HCT116 (cell line): ENCODE data around the gene MYO5C. TPM values are rescaled to one million over a fixed set of nuclear protein-coding genes. Genes with fewer than 3 reads are reported as not detected.

Experiments used
- ATAC-seq: fragments of 200-7000 bp; cut with Tn5 transposase; 2 replicates; pipeline ENCODE4 v1.9.1; 2020; ENCODE audit warnings: mild to moderate bottlenecking, moderate library complexity
- BruUV-seq: library from RNA; stranded (reverse); fragments of 400-500 nt; replicated peaks from 2 replicates; lab custom pipeline; 2021; lab: Mats Ljungman, UMichigan
- CTCF ChIA-PET: fragments of 300-600 bp; sonication (Branson Sonifier 250); formaldehyde crosslinking; loops from one replicate; lab custom pipeline; 2021; ENCODE audit warnings: antibody characterized with exemption; lab: Charles Lee
- POLR2A ChIA-PET: fragments of 300-600, 350-600 bp; sonication (Branson Sonifier 250); formaldehyde crosslinking; loops from one replicate; lab custom pipeline; 2021; ENCODE audit warnings: antibody characterized with exemption; lab: Charles Lee
- RAD21 ChIA-PET, 2 experiments: fragments of 300-600 bp; sonication (Branson Sonifier 250); formaldehyde crosslinking; loops; one replicate each; lab custom pipeline; 2023; ENCODE audit warnings: low total read pairs in 2 of 2; ENCODE audit not compliant: uncharacterized antibody in 2 of 2, unreplicated experiment in 2 of 2, low non-redundant PET in 1 of 2; lab: Charles Lee
- DNase-seq: peaks from one replicate; pipeline ENCODE4 v3.0.0-alpha.2; 2010; ENCODE audit warnings: low read depth, low spot score
- H2AFZ ChIP-seq: fragments of 200-600 bp; shearing (Covaris generic), sonication (generic); 2 replicates; pipeline ENCODE4 v1.6.1; 2017; ENCODE audit warnings: low read depth, mixed run types, mixed read lengths, antibody characterized with exemption, low read length; ENCODE audit not compliant: poor library complexity, severe bottlenecking
- H3K27ac ChIP-seq: 2 replicates; pipeline ENCODE4 v1.5.1; 2012; ENCODE audit warnings: low read depth, low read length
- H3K27me3 ChIP-seq: fragments of 200-600 bp; sonication (generic); 2 replicates; pipeline ENCODE4 v1.6.1; 2016; ENCODE audit warnings: mixed run types, low read length, mixed read lengths; ENCODE audit not compliant: insufficient read depth
- H3K36me3 ChIP-seq, 2 experiments: fragments of 200-500 bp in 1 of 2; fragments of 200-600 bp in 1 of 2; sonication (Bioruptor generic) in 1 of 2; sonication (generic) in 1 of 2; 2 replicates each; pipeline versions ENCODE4 v1.5.1 to v1.6.1; 2014 to 2016; ENCODE audit warnings: low read length in 2 of 2, inconsistent platforms in 1 of 2, mixed read lengths in 1 of 2, mixed run types in 1 of 2; ENCODE audit not compliant: insufficient read depth in 2 of 2, control insufficient read depth in 1 of 2
- H3K4me1 ChIP-seq, 2 experiments: fragments of 200-600 bp in 1 of 2; sonication (generic) in 1 of 2; 2 replicates each; pipeline versions ENCODE4 v1.5.1 to v1.6.1; 2012 to 2017; ENCODE audit warnings: low read length in 2 of 2, inconsistent platforms in 1 of 2, mild to moderate bottlenecking in 1 of 2, mixed read lengths in 1 of 2, mixed run types in 1 of 2, moderate library complexity in 1 of 2; ENCODE audit not compliant: insufficient read depth in 2 of 2, control insufficient read depth in 1 of 2
- H3K4me2 ChIP-seq: fragments of 200-600 bp; sonication (generic); 2 replicates; pipeline ENCODE4 v1.6.1; 2017; ENCODE audit warnings: mixed run types, low read length, mixed read lengths
- H3K4me3 ChIP-seq, 2 experiments: fragments of 200-600 bp in 1 of 2; sonication (generic) in 1 of 2; replicated peaks in 1 of 2; 2 replicates each; pipeline ENCODE4 v1.5.1; 2011 to 2016; ENCODE audit warnings: low read length in 2 of 2, control low read depth in 1 of 2, low read depth in 1 of 2, mild to moderate bottlenecking in 1 of 2, mixed read lengths in 1 of 2, mixed run types in 1 of 2
- H3K79me2 ChIP-seq: fragments of 200-600 bp; sonication (generic); 2 replicates; pipeline ENCODE4 v1.6.1; 2017; ENCODE audit warnings: mild to moderate bottlenecking, mixed run types, low read length, moderate library complexity, mixed read lengths; ENCODE audit not compliant: insufficient read depth
- H3K9ac ChIP-seq: fragments of 200-600 bp; sonication (generic); 2 replicates; pipeline ENCODE4 v1.6.1; 2016; ENCODE audit warnings: low read length, mixed read lengths
- H3K9me2 ChIP-seq: fragments of 200-600 bp; sonication (generic), shearing (Covaris generic); 2 replicates; pipeline ENCODE4 v1.6.1; 2017; ENCODE audit warnings: mixed run types, mild to moderate bottlenecking, moderate library complexity; ENCODE audit not compliant: insufficient read depth
- H3K9me3 ChIP-seq, 2 experiments: fragments of 200-500 bp in 1 of 2; fragments of 200-600 bp in 1 of 2; sonication (Bioruptor generic) in 1 of 2; sonication (generic) in 1 of 2; 2 replicates each; pipeline ENCODE4 v1.6.1; 2014 to 2017; ENCODE audit warnings: low read length in 2 of 2, mixed read lengths in 2 of 2, inconsistent platforms in 1 of 2, low read depth in 1 of 2, mild to moderate bottlenecking in 1 of 2, mixed run types in 1 of 2, moderate library complexity in 1 of 2; ENCODE audit not compliant: control insufficient read depth in 1 of 2, insufficient read depth in 1 of 2
- H4K20me1 ChIP-seq: fragments of 200-600 bp; sonication (generic), shearing (Covaris generic); 2 replicates; pipeline ENCODE4 v1.6.1; 2017; ENCODE audit warnings: mixed run types, mild to moderate bottlenecking, moderate library complexity; ENCODE audit not compliant: insufficient read depth
- CBX3 ChIP-seq: IDR thresholded peaks from 2 replicates; pipeline ENCODE4 v1.6.1; 2012; ENCODE audit warnings: low read depth
- EGR1 ChIP-seq: IDR thresholded peaks from 2 replicates; pipeline ENCODE4 v1.6.1; 2012; ENCODE audit warnings: low read depth
- ELF1 ChIP-seq: IDR thresholded peaks from 2 replicates; pipeline ENCODE4 v1.6.1; 2012; ENCODE audit warnings: low read depth, borderline replicate concordance
- EZH2phosphoT487 ChIP-seq: fragments of 200-600 bp; IDR thresholded peaks from 2 replicates; pipeline ENCODE4 v1.6.1; 2018; ENCODE audit warnings: antibody characterized with exemption, borderline replicate concordance
- JUND ChIP-seq: IDR thresholded peaks from 2 replicates; pipeline ENCODE4 v1.6.1; 2012
- POLR2A ChIP-seq: IDR thresholded peaks from 2 replicates; pipeline ENCODE4 v1.7.0; 2011; ENCODE audit warnings: borderline replicate concordance; ENCODE audit not compliant: insufficient read depth, insufficient read length; ENCODE audit errors: extremely low read depth
- POLR2AphosphoS5 ChIP-seq: IDR thresholded peaks from 2 replicates; pipeline ENCODE4 v1.6.1; 2011; ENCODE audit warnings: mild to moderate bottlenecking, low read depth, low read length, moderate library complexity
- RAD21 ChIP-seq: IDR thresholded peaks from 2 replicates; pipeline ENCODE4 v1.6.1; 2012; ENCODE audit warnings: low read depth, mild to moderate bottlenecking
- SIN3A ChIP-seq: IDR thresholded peaks from 2 replicates; pipeline ENCODE4 v1.6.1; 2012; ENCODE audit warnings: low read depth
- SP1 ChIP-seq: IDR thresholded peaks from 2 replicates; pipeline ENCODE4 v1.6.1; 2012; ENCODE audit warnings: low read depth
- TCF7L2 ChIP-seq: IDR thresholded peaks from 2 replicates; pipeline ENCODE4 v1.7.0; 2011; ENCODE audit warnings: borderline replicate concordance, inconsistent platforms; ENCODE audit not compliant: insufficient read depth, insufficient read length; ENCODE audit errors: extremely low read depth
- ZNF274 ChIP-seq: fragments of 200-500 bp; sonication (Bioruptor generic); IDR thresholded peaks from 2 replicates; pipeline ENCODE4 v1.6.1; 2014; ENCODE audit warnings: mild to moderate bottlenecking, low read depth, low read length, inconsistent platforms
- intact Hi-C: fragments of 100-400 bp; cut with micrococcal nuclease; formaldehyde crosslinking; loops from 2 replicates; pipeline ENCODE4 v1.10.0; 2022
- total RNA-seq: library from RNA; stranded (reverse); gene quantifications from one replicate; pipeline ENCODE4 v1.2.1, GENCODE V29; 2021; ENCODE audit not compliant: unreplicated experiment
- TF ChIP-seq, protein P1 (sequence below): IDR thresholded peaks from 2 replicates; pipeline ENCODE4 v1.6.1; 2012
- TF ChIP-seq, protein P2 (sequence below), 3 experiments: fragments of 200-600 bp in 1 of 3; sonication (generic) in 1 of 3; IDR thresholded peaks in 2 of 3; conservative IDR thresholded peaks in 1 of 3; 2 replicates each; pipeline ENCODE4 v1.5.1; 2012 to 2017; ENCODE audit warnings: low read depth in 2 of 3, low read length in 2 of 3, antibody characterized with exemption in 1 of 3, borderline replicate concordance in 1 of 3, control low read depth in 1 of 3, mild to moderate bottlenecking in 1 of 3, mixed read lengths in 1 of 3, mixed run types in 1 of 3, moderate library complexity in 1 of 3; ENCODE audit not compliant: insufficient read depth in 1 of 3

MYO5C gene
- total RNA-seq, 1 experiment from 2014 or later, result 34.0 TPM

DNA sequence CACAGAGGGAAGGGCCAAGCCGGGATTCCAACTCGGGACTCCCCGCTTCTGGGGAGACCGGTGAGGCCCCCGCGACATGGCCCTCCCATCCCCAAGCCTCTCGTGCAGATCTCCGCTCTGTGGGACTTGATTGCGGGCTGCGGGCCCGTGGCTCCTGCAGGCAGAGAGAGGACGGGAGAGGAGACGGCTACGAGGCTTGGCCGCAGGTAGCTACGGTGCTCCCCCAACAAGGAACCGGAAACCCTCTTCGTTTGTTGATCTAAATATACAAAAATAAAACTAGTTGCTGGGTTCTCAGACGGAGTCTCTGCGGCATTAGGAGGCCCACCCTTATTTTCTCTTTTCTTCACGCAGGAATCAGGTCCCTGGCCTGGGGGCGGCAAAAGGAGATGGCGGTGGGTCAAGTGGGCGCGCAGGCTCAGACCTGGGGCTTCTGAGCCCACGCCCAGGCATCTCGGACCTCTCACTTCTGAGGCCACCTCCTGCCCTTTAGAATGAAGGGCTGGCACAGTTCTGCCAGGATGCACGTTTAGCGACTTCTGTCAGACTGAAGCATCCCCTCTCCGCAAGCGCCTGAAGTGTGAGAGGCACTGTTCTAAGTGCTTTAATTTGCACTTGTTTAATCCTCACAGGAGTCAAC lies 115.3 kb downstream of the MYO5C start:
- no peaks in the 10 kb centered on the region for H3K27me3 ChIP-seq
- POLR2A ChIA-PET, result interaction anchor here (0.6 to 1.8 kb wide), 4 partner anchors 10 to 21 kb away, joined by 3 to 8 read pairs (median 4); no protein-coding TSS in a partner anchor
- no peak for ATAC-seq
- no peaks in the 10 kb centered on the region for H3K9me2 ChIP-seq
- CTCF ChIA-PET, result interaction anchor here (1.5 to 1.6 kb wide), 2 partner anchors 9 to 28 kb away, joined by 6 to 9 read pairs; no protein-coding TSS in a partner anchor
- peaks cover 0 to 4% of the 10 kb centered on the region in 2 experiments; a peak in 1 of 4 replicates for H3K9me3 ChIP-seq
- no peaks in the 10 kb centered on the region for H4K20me1 ChIP-seq
- peak overlapping the region; percentile 72 for H3K27ac ChIP-seq
- no peak overlapping the region for H2AFZ ChIP-seq
- peak overlapping the region; percentile 96 for H3K4me2 ChIP-seq
- no peak for DNase-seq
- intact Hi-C loops, result no loop called here
- H3K36me3 ChIP-seq, result no peaks in the 10 kb centered on the region
- H3K79me2 ChIP-seq, result peaks cover 14% of the 10 kb centered on the region; the same call in 1 of the 2 replicates
- peaks cover 9 to 17% of the 10 kb centered on the region in 2 experiments; a peak in 3 of 4 replicates for H3K4me1 ChIP-seq
- RAD21 ChIA-PET, result no interaction called here
- BruUV-seq, result TSS peak; percentile 74
- H3K9ac ChIP-seq, result peak overlapping the region; percentile 72
- H3K4me3 ChIP-seq, result peak overlapping the region; percentile 68 to 72
- no peak for TF ChIP-seq JUND
- no peak for TF ChIP-seq POLR2AphosphoS5
- no peak for TF ChIP-seq CBX3
- TF ChIP-seq POLR2A, result no peak
- no peak for TF ChIP-seq RAD21
- no peak for TF ChIP-seq SP1
- no peak for TF ChIP-seq TCF7L2

DNA sequence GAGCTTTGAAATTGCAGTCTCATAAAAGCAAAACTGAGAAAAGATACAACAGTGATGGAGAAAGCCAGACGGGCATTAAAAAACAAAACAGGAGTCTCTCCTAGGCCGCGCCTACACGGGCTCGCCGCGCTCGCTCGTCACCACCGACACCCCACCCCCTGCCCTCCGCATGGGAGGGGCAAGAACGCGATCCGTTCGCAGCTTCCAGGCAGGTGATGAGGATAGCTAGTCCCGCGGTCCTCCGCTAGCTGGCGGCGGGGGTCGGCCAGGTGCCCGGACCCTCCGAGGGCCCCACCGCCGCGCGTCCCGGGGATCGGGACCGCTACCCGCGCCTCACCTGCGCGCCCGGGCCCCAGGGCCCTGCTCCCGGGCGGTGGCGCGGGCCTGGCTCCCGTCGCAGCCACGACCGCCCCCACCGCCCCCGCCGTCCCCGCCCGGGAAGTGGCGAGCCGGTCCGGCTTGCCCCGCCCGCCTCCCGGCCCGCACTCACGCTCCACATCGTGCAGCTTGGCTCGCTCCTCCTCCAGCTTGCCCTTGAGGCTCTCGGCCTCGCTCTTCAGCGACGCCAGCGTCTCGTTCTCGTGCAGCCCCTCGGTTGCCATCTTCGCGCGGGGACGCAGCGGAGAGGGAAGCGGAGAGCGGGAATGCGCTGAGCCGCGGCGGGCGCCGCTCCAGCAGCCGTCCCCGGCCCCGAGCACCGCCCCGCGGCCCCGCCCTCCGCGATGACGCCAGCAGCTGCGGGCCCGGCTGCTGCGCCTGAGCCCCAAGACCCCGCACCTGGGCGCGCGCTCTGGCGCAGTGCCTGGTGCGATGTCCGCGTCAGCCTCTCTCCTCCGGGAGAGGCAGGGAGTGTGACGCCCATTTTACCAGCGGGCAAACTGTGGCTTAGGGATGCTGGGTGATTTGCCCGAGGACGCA lies 116.1 kb downstream of the MYO5C start:
- peaks cover 14% of the 10 kb centered on the region; the same call in 1 of the 2 replicates for H3K79me2 ChIP-seq
- ChIA-PET RAD21 (no interaction called here), POLR2A (interaction anchor here (0.6 to 1.8 kb wide), 6 partner anchors 9 to 208 kb away, joined by 3 to 8 read pairs (median 4); partner anchors contain the start of gene LEO1), CTCF (interaction anchor here (1.0 to 1.6 kb wide), 3 partner anchors 8 to 29 kb away, joined by 3 to 9 read pairs (median 6); no protein-coding TSS in a partner anchor)
- peak overlapping the region; percentile 68 to 72 for H3K4me3 ChIP-seq
- H4K20me1 ChIP-seq, result no peaks in the 10 kb centered on the region
- intact Hi-C loops, result no loop called here
- H3K27me3 ChIP-seq, result no peaks in the 10 kb centered on the region
- ATAC-seq (peak; percentile 93), DNase-seq (peak; percentile 65)
- peak overlapping the region; percentile 72 for H3K9ac ChIP-seq
- no TSS peak for BruUV-seq
- no peaks in the 10 kb centered on the region for H3K36me3 ChIP-seq
- no peaks in the 10 kb centered on the region for H3K9me2 ChIP-seq
- H3K9me3 ChIP-seq, result peaks cover 0 to 4% of the 10 kb centered on the region in 2 experiments; a peak in 1 of 4 replicates
- H3K4me1 ChIP-seq, result peaks cover 9 to 17% of the 10 kb centered on the region in 2 experiments; a peak in 3 of 4 replicates
- H3K27ac ChIP-seq, result peak overlapping the region; percentile 72
- peak overlapping the region; percentile 80 for H2AFZ ChIP-seq
- peak overlapping the region; percentile 96 for H3K4me2 ChIP-seq
- TF ChIP-seq ZNF274 (no peak), POLR2AphosphoS5 (peak; percentile 73), EGR1 (peak; percentile 67), EZH2phosphoT487 (no peak), ELF1 (no peak), SP1 (0 out of 2 replicates have a peak, but pooled peaks have one; percentile 10), SIN3A (peak; percentile 34; the same call in 1 of the 2 replicates)
- TF ChIP-seq, protein P1, sequence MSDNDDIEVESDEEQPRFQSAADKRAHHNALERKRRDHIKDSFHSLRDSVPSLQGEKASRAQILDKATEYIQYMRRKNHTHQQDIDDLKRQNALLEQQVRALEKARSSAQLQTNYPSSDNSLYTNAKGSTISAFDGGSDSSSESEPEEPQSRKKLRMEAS, result peak; percentile 78
- TF ChIP-seq, protein P2, sequence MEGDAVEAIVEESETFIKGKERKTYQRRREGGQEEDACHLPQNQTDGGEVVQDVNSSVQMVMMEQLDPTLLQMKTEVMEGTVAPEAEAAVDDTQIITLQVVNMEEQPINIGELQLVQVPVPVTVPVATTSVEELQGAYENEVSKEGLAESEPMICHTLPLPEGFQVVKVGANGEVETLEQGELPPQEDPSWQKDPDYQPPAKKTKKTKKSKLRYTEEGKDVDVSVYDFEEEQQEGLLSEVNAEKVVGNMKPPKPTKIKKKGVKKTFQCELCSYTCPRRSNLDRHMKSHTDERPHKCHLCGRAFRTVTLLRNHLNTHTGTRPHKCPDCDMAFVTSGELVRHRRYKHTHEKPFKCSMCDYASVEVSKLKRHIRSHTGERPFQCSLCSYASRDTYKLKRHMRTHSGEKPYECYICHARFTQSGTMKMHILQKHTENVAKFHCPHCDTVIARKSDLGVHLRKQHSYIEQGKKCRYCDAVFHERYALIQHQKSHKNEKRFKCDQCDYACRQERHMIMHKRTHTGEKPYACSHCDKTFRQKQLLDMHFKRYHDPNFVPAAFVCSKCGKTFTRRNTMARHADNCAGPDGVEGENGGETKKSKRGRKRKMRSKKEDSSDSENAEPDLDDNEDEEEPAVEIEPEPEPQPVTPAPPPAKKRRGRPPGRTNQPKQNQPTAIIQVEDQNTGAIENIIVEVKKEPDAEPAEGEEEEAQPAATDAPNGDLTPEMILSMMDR (IDR thresholded peaks at IDR 0.05 in 2 of 3, conservative IDR thresholded peaks at IDR 0.05 in 1 of 3; ENCODE audit: borderline replicate concordance in 1 of 3, insufficient read depth in 1 of 3, low read depth in 2 of 3, low read length in 2 of 3), result no peak
